CD14-positive monocyte (primary cell): ENCODE data around the gene CPEB1. TPM values are rescaled to one million over a fixed set of nuclear protein-coding genes. Genes with fewer than 3 reads are reported as not detected.

ENCODE experiments used
- DNase-seq, 3 donors: peaks; one replicate each; pipeline ENCODE4 v3.0.0-alpha.2; 2011 to 2022
- H2AFZ ChIP-seq: 2 replicates; pipeline ENCODE4 v1.6.0; 2012; ENCODE audit warnings: mild to moderate bottlenecking, low read depth, low read length, inconsistent platforms; ENCODE audit not compliant: insufficient read depth, poor library complexity, severe bottlenecking
- H3K27ac ChIP-seq, 2 donors: 1 replicate in 1 of 2; 2 replicates in 1 of 2; pipeline ENCODE4 v1.5.1; 2012 to 2013; ENCODE audit warnings: low read length in 2 of 2, control low read depth in 1 of 2, inconsistent platforms in 1 of 2, low read depth in 1 of 2, mild to moderate bottlenecking in 1 of 2
- H3K27me3 ChIP-seq, 2 donors: one replicate each; pipeline versions ENCODE4 v1.6.0 to v1.6.1; 2011 to 2013; ENCODE audit warnings: low read length in 2 of 2; ENCODE audit not compliant: control insufficient read depth in 2 of 2, insufficient read depth in 2 of 2
- H3K36me3 ChIP-seq, 2 donors: replicated peaks in 1 of 2; 1 replicate in 1 of 2; 2 replicates in 1 of 2; pipeline versions ENCODE4 v1.5.1 to v1.6.1; 2012 to 2013; ENCODE audit warnings: low read length in 2 of 2, control low read depth in 1 of 2, inconsistent platforms in 1 of 2, mild to moderate bottlenecking in 1 of 2; ENCODE audit not compliant: insufficient read depth in 2 of 2, control insufficient read depth in 1 of 2
- H3K4me1 ChIP-seq, 2 donors: 1 replicate in 1 of 2; 2 replicates in 1 of 2; pipeline versions ENCODE4 v1.5.1 to v1.6.1; 2012 to 2013; ENCODE audit warnings: low read length in 2 of 2, control low read depth in 1 of 2, inconsistent platforms in 1 of 2, mild to moderate bottlenecking in 1 of 2, moderate library complexity in 1 of 2; ENCODE audit not compliant: insufficient read depth in 2 of 2, control insufficient read depth in 1 of 2
- H3K4me2 ChIP-seq: replicated peaks from 2 replicates; pipeline ENCODE3; 2012; ENCODE audit warnings: low read length, moderate library complexity, mild to moderate bottlenecking; ENCODE audit not compliant: poor library complexity, severe bottlenecking; ENCODE audit errors: extremely low read depth
- H3K4me3 ChIP-seq, 3 experiments: fragments of 200-600 bp in 1 of 3; sonication (generic) in 1 of 3; replicated peaks in 1 of 3; 1 replicate in 2 of 3; 2 replicates in 1 of 3; pipeline ENCODE4 v1.5.1; 2011 to 2013; ENCODE audit warnings: low read length in 3 of 3, mild to moderate bottlenecking in 3 of 3, control low read depth in 2 of 3, low read depth in 2 of 3, inconsistent platforms in 1 of 3, moderate library complexity in 1 of 3
- H3K79me2 ChIP-seq: 2 replicates; pipeline ENCODE4 v1.6.0; 2012; ENCODE audit warnings: mild to moderate bottlenecking, control low read depth, inconsistent platforms, low read length, moderate library complexity; ENCODE audit not compliant: insufficient read depth
- H3K9ac ChIP-seq: 2 replicates; pipeline ENCODE4 v1.6.0; 2017; ENCODE audit warnings: low read length, mild to moderate bottlenecking; ENCODE audit not compliant: insufficient read depth, poor library complexity, severe bottlenecking
- H3K9me3 ChIP-seq, 2 donors: replicated peaks in 1 of 2; 1 replicate in 1 of 2; 2 replicates in 1 of 2; pipeline versions ENCODE4 v1.5.1 to v1.6.1; 2012 to 2013; ENCODE audit warnings: low read length in 2 of 2, control low read depth in 1 of 2; ENCODE audit not compliant: control insufficient read depth in 1 of 2, insufficient read depth in 1 of 2
- H4K20me1 ChIP-seq: 2 replicates; pipeline ENCODE4 v1.6.0; 2012; ENCODE audit warnings: mild to moderate bottlenecking, low read length, control low read depth, moderate library complexity; ENCODE audit not compliant: insufficient read depth
- H3K27ac Mint-ChIP-seq, 7 donors: one replicate each; pipeline ENCODE4 v1.8.0; 2020; ENCODE audit warnings: mild to moderate bottlenecking in 7 of 7, mixed read lengths in 7 of 7, moderate library complexity in 6 of 7, inconsistent platforms in 2 of 7
- H3K27me3 Mint-ChIP-seq, 3 donors: one replicate each; pipeline ENCODE4 v1.8.0; 2021 to 2022; ENCODE audit warnings: low read depth in 3 of 3, mild to moderate bottlenecking in 3 of 3, mixed read lengths in 3 of 3, moderate library complexity in 3 of 3, inconsistent platforms in 1 of 3
- H3K36me3 Mint-ChIP-seq, 2 donors: one replicate each; pipeline ENCODE4 v1.8.0; 2020; ENCODE audit warnings: mixed read lengths in 2 of 2, inconsistent platforms in 1 of 2, mild to moderate bottlenecking in 1 of 2
- H3K4me1 Mint-ChIP-seq: one replicate; pipeline ENCODE4 v1.8.0; 2020; ENCODE audit warnings: mild to moderate bottlenecking, mixed read lengths
- H3K4me3 Mint-ChIP-seq, 2 donors: one replicate each; pipeline ENCODE4 v1.8.0; 2020; ENCODE audit warnings: mild to moderate bottlenecking in 2 of 2, mixed read lengths in 2 of 2, moderate library complexity in 1 of 2
- H3K9me3 Mint-ChIP-seq, 7 donors: one replicate each; pipeline ENCODE4 v1.8.0; 2020 to 2022; ENCODE audit warnings: mixed read lengths in 7 of 7, mild to moderate bottlenecking in 6 of 7, moderate library complexity in 6 of 7, inconsistent platforms in 2 of 7
- WGBS: methylation state at CpG from one replicate; pipeline ENCODE4 v1.1.5; 2013; ENCODE audit warnings: missing lambda C conversion rate; ENCODE audit not compliant: insufficient coverage; 5-methylcytosine and 5-hydroxymethylcytosine counted together
- intact Hi-C, 2 donors: fragments of 100-400 bp; cut with micrococcal nuclease; formaldehyde crosslinking; loops; one replicate each; pipeline versions ENCODE4 v1.15.0 to v1.15.1; 2023
- polyA plus RNA-seq, 3 donors: library from polyadenylated mRNA; depleted of rRNA in 1 of 3; unstranded in 2 of 3; stranded (reverse) in 1 of 3; fragments of 300-500 nt in 2 of 3; fragments of >200 nt in 1 of 3; fragmentation: Illumina TruSeq in 2 of 3; gene quantifications; 1 replicate in 2 of 3; 2 replicates in 1 of 3; pipeline ENCODE4 v1.2.3, GENCODE V29; 2012 to 2021
- TF ChIP-seq, protein P1 (sequence below): fragments of 200-600 bp; IDR thresholded peaks from one replicate; pipeline ENCODE4 v1.8.0; 2022; ENCODE audit warnings: antibody characterized with exemption, mild to moderate bottlenecking

CPEB1 gene
- polyA plus RNA-seq, 3 donors, result not detected

DNA sequence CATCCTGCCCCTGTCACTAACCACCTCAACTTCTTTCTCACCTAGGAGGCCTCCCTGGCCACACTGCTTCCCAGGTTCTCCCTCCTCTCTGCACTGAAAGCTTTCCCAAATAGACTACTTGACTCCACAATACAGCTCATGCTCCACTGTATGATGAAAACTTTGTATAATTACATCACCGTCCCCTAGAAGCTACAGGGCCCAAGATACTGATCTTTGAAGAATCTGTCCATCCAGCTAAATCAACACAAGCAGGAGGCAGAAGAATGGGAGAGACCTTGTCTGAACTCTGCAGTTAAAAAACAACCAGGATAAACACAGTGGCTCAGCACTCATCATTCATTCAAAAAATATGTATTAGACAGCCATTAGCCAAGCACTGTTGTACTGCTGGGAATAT lies 80.5 kb downstream of the CPEB1 start:
- WGBS, result no CpG with 5 or more reads among the region's 1 CpG
- no peak overlapping the region for H3K27ac Mint-ChIP-seq
- no peaks in the 10 kb centered on the region for H4K20me1 ChIP-seq
- TF ChIP-seq, protein P1, sequence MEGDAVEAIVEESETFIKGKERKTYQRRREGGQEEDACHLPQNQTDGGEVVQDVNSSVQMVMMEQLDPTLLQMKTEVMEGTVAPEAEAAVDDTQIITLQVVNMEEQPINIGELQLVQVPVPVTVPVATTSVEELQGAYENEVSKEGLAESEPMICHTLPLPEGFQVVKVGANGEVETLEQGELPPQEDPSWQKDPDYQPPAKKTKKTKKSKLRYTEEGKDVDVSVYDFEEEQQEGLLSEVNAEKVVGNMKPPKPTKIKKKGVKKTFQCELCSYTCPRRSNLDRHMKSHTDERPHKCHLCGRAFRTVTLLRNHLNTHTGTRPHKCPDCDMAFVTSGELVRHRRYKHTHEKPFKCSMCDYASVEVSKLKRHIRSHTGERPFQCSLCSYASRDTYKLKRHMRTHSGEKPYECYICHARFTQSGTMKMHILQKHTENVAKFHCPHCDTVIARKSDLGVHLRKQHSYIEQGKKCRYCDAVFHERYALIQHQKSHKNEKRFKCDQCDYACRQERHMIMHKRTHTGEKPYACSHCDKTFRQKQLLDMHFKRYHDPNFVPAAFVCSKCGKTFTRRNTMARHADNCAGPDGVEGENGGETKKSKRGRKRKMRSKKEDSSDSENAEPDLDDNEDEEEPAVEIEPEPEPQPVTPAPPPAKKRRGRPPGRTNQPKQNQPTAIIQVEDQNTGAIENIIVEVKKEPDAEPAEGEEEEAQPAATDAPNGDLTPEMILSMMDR, result no peak
- no peaks in the 10 kb centered on the region for H3K9me3 Mint-ChIP-seq
- no peak overlapping the region for H3K9ac ChIP-seq
- H3K79me2 ChIP-seq, result no peaks in the 10 kb centered on the region
- H3K27me3 Mint-ChIP-seq, result peaks cover 5 to 11% (median 10%) of the 10 kb centered on the region in 3 donors
- H2AFZ ChIP-seq, result no peak overlapping the region
- DNase-seq, result no peak
- no peaks in the 10 kb centered on the region for H3K36me3 Mint-ChIP-seq
- H3K36me3 ChIP-seq, result no peaks in the 10 kb centered on the region
- peaks cover 2% of the 10 kb centered on the region for H3K4me1 Mint-ChIP-seq
- H3K27ac ChIP-seq, result no peak overlapping the region
- H3K4me3 Mint-ChIP-seq, result no peak overlapping the region
- no peak overlapping the region for H3K4me3 ChIP-seq
- H3K4me1 ChIP-seq, result no peaks in the 10 kb centered on the region
- peaks cover 0 to 7% of the 10 kb centered on the region in 2 donors for H3K27me3 ChIP-seq
- H3K4me2 ChIP-seq, result no peak overlapping the region
- H3K9me3 ChIP-seq, result no peaks in the 10 kb centered on the region
- intact Hi-C loops, result no loop called here

DNA sequence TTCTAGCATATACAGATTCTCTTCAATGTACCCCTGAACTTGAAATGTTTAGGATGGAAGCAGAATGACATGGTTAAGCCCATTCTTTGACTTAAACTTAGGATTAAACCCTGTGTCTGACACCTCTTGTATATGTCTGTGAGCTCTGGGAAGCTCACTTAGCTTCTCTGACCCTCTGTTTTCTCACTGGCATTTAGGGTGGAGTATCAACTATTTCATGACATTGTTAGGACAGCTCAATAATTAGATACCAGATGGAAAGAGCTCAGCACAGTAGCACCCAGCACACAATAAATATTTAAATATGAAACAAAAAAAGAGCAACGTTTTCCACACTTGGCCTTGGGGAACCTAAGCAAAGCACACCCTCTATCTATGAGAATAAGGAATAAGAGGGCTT lies 88.7 kb downstream of the CPEB1 start:
- Histone ChIP-seq H3K9ac (no peak overlapping the region), H4K20me1 (no peaks in the 10 kb centered on the region), H3K27me3 (no peaks in the 10 kb centered on the region), H2AFZ (no peak overlapping the region), H3K4me2 (no peak overlapping the region), H3K79me2 (no peaks in the 10 kb centered on the region), H3K36me3 (no peaks in the 10 kb centered on the region), H3K4me1 (no peaks in the 10 kb centered on the region), H3K27ac (no peak overlapping the region), H3K4me3 (no peak overlapping the region), H3K9me3 (no peaks in the 10 kb centered on the region)
- Mint-ChIP-seq H3K36me3 (no peaks in the 10 kb centered on the region), H3K4me1 (no peaks in the 10 kb centered on the region), H3K4me3 (no peak overlapping the region), H3K27ac (no peak overlapping the region), H3K27me3 (peaks cover 0 to 4% (median 0%) of the 10 kb centered on the region in 3 donors), H3K9me3 (no peaks in the 10 kb centered on the region)
- intact Hi-C loops, result no loop called here
- WGBS, result no CpG with 5 or more reads among the region's 1 CpG
- DNase-seq, result no peak
- TF ChIP-seq, protein P1, result no peak
